ENCODE results near the gene RNF213. TPM values are rescaled to one million over a fixed set of nuclear protein-coding genes. Genes with fewer than 3 reads are reported as not detected.

Gene RNF213
- total RNA-seq, 1 experiment from 2014 or later: 70.5 TPM

DNA sequence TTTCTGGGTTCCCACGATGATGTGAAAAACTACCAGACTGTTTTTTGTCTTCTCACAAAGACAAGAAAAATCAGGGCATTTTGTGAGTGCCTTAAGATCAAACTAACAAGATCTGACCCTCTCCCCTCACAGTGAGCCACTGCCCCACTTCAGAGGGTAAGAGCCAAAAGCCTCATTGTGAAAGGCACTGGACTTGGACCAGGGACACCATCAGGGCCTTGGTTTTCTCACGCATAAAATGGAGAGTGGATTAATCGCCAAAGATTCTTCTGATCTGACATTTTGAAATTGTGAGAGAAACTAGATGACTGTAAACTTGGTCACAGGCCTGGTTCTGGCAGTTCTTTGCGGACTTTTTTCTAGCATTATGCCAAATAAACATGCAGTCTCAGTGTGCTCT, 133.3 kb downstream of the RNF213 start (continued):
- TF ChIP-seq, protein P1, sequence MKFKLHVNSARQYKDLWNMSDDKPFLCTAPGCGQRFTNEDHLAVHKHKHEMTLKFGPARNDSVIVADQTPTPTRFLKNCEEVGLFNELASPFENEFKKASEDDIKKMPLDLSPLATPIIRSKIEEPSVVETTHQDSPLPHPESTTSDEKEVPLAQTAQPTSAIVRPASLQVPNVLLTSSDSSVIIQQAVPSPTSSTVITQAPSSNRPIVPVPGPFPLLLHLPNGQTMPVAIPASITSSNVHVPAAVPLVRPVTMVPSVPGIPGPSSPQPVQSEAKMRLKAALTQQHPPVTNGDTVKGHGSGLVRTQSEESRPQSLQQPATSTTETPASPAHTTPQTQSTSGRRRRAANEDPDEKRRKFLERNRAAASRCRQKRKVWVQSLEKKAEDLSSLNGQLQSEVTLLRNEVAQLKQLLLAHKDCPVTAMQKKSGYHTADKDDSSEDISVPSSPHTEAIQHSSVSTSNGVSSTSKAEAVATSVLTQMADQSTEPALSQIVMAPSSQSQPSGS (CRISPR knock-in tag; IDR thresholded peaks at IDR 0.05; ENCODE audit: borderline replicate concordance, low read depth): no peak
- no peak for TF ChIP-seq SP1 (CRISPR knock-in tag; conservative IDR thresholded peaks at IDR 0.05)
- no peak for TF ChIP-seq ZNF232 (CRISPR knock-in tag; IDR thresholded peaks at IDR 0.05)

DNA sequence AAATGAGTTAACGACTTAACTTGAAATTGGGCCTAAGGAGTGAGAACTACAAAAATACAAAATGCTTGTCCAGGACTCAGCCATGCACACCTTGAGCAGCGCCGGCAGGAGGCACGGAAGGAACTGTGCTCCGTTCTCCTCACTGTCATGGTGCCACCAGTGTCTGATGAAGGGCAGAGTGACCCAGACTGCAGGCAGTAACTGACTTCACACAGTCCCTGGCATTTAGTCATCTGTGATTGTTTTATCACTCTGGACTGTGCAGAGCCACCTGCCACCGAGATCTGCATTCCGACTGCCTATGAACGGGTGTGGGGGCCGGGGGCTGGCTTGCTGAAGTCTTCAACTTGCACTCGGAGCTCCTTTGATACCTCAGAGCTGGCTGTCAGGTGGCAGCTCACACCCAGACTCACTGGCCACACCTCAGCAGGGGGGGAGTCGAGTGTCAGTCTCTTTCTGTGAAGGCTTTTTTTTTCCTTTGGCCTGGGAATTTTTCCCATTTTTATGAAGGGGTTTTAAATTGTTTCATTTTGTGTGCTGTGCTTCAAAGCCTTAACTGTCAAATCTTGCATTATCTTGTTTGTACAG, 134.1 kb downstream of the RNF213 start:
- Mint-ChIP-seq H3K36me3 (peaks cover 31% of the 10 kb centered on the region), H3K27ac (no peak overlapping the region), H3K4me3 (no peak overlapping the region), H3K4me1 (peaks cover 9% of the 10 kb centered on the region), H3K9me3 (no peaks in the 10 kb centered on the region), H3K27me3 (ENCODE audit: low read depth) (peaks cover 18% of the 10 kb centered on the region)
- ATAC-seq (no peak), DNase-seq (ENCODE audit: low spot score) (no peak)
- POLR2A ChIA-PET: no interaction called here
- TF ChIP-seq, protein P2, sequence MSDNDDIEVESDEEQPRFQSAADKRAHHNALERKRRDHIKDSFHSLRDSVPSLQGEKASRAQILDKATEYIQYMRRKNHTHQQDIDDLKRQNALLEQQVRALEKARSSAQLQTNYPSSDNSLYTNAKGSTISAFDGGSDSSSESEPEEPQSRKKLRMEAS (CRISPR knock-in tag; IDR thresholded peaks at IDR 0.05): no peak
- TF ChIP-seq ZNF671 (CRISPR knock-in tag; IDR thresholded peaks at IDR 0.05): no peak
- CTCF ChIA-PET: interaction anchor here (0.6 to 2.2 kb wide), 3 partner anchors 76 to 270 kb away, joined by 3 to 5 read pairs (median 3); no protein-coding TSS in a partner anchor

DNA sequence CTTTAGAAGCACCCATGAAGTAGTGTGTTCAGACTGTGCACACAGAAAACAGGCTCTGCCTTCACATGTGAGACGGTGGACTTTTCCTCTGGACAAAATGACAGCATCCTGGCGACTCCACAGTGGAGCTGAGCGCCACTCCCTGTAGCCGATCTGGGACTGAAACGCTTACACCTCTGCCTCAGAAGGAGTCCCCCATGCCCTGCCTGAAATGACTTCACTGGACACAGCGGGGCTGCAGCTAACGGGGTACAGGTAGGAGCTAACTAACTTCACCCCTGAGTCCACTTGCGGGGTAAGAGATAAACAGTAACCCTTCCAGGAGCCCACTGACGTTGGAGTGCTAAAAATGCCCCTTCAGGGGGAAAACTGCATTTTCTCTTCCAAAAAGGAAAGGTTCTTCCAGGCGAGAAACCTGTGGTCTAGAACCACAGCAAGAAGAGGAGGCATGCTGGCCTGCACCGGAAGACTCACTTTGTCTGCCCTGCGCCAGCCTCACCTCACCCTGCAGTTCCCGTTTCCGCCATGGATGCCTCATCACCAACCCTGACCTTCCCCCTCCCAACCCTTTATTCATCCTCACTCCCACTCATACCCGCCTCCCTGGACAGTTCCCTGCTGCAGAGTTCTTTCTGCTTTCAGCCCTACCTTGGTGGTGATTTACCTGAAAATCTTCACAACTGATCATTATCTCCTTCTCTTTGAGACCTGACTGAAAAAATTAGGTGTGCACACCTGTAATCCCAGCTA, 134.9 kb downstream of the RNF213 start:
- DNase-seq (ENCODE audit: low spot score) (no peak), ATAC-seq (peak; percentile 82)
- Mint-ChIP-seq H3K36me3 (peaks cover 23% of the 10 kb centered on the region), H3K9me3 (no peaks in the 10 kb centered on the region), H3K27ac (no peak overlapping the region), H3K27me3 (ENCODE audit: low read depth) (peaks cover 27% of the 10 kb centered on the region), H3K4me1 (peaks cover 9% of the 10 kb centered on the region), H3K4me3 (no peak overlapping the region)
- ChIA-PET CTCF (interaction anchor here (0.6 to 2.2 kb wide), 4 partner anchors 31 to 271 kb away, joined by 3 to 5 read pairs (median 4); no protein-coding TSS in a partner anchor), POLR2A (no interaction called here)
- TF ChIP-seq FOXJ3 (CRISPR knock-in tag; IDR thresholded peaks at IDR 0.05; ENCODE audit: borderline replicate concordance) (no peak), ZNF219 (CRISPR knock-in tag; IDR thresholded peaks at IDR 0.05; ENCODE audit: borderline replicate concordance) (no peak), ZNF138 (CRISPR knock-in tag; conservative IDR thresholded peaks at IDR 0.05) (no peak), CREM (CRISPR knock-in tag; IDR thresholded peaks at IDR 0.05) (no peak), FOXP1 (CRISPR knock-in tag; IDR thresholded peaks at IDR 0.05; ENCODE audit: borderline replicate concordance) (no peak), ZNF232 (CRISPR knock-in tag; IDR thresholded peaks at IDR 0.05) (no peak), TCF7 (CRISPR knock-in tag; IDR thresholded peaks at IDR 0.05; ENCODE audit: low read depth) (no peak)
- TF ChIP-seq, protein P3, sequence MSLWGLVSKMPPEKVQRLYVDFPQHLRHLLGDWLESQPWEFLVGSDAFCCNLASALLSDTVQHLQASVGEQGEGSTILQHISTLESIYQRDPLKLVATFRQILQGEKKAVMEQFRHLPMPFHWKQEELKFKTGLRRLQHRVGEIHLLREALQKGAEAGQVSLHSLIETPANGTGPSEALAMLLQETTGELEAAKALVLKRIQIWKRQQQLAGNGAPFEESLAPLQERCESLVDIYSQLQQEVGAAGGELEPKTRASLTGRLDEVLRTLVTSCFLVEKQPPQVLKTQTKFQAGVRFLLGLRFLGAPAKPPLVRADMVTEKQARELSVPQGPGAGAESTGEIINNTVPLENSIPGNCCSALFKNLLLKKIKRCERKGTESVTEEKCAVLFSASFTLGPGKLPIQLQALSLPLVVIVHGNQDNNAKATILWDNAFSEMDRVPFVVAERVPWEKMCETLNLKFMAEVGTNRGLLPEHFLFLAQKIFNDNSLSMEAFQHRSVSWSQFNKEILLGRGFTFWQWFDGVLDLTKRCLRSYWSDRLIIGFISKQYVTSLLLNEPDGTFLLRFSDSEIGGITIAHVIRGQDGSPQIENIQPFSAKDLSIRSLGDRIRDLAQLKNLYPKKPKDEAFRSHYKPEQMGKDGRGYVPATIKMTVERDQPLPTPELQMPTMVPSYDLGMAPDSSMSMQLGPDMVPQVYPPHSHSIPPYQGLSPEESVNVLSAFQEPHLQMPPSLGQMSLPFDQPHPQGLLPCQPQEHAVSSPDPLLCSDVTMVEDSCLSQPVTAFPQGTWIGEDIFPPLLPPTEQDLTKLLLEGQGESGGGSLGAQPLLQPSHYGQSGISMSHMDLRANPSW (CRISPR knock-in tag; conservative IDR thresholded peaks at IDR 0.05; ENCODE audit: low read depth): no peak
- TF ChIP-seq, protein P2 (CRISPR knock-in tag; IDR thresholded peaks at IDR 0.05): no peak
- TF ChIP-seq, protein P4, sequence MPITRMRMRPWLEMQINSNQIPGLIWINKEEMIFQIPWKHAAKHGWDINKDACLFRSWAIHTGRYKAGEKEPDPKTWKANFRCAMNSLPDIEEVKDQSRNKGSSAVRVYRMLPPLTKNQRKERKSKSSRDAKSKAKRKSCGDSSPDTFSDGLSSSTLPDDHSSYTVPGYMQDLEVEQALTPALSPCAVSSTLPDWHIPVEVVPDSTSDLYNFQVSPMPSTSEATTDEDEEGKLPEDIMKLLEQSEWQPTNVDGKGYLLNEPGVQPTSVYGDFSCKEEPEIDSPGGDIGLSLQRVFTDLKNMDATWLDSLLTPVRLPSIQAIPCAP (CRISPR knock-in tag; IDR thresholded peaks at IDR 0.05): no peak

Measured in WTC11 (cell line).